GM15510 (cell line): ENCODE results near the gene SAMMSON.

Experiments
- POLR2A ChIP-seq: IDR thresholded peaks from 3 replicates; pipeline ENCODE4 v1.6.1; 2011; ENCODE audit warnings: borderline replicate concordance; ENCODE audit not compliant: insufficient read length; ENCODE audit errors: extremely low read depth

Gene SAMMSON

DNA sequence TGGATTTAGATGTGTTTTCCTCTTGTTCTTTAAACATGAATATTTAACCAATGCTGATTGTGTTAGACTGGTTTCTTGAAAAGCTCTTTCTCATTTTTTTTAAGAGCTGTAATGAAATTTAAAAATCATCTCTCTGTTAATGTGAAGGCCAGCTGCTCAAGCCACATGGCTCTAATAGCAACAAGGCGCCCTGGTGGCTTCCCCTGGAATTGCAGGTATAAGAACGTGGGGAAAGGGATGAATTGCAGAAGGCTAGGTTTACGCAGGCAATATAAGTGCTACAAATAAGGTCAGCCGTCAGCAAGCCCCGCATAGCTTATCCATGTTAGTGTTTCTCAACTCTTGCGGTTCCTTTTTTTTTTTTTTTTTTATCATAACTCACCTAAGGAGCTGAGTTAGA is 108.5 kb downstream of the SAMMSON start:
- no peak for TF ChIP-seq POLR2A

DNA sequence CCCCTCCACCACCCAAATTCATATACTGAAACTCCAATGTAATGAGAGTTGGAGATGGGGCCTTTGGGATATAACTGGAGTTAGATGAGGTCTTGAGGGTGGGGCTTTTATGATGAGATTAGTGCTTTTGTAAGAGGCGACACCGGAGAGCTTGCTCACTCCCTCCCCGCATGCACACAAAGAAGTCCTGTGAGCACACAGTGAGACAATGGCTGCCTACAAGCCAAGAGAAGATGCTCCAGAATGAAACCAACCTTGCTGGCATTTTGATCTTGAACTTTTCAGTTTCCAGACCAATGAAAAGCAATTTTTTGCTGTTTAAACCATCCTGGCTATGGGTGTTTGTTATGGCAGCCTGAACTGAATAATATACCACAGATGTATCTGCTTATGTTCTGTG is 109.0 kb downstream of the SAMMSON start:
- TF ChIP-seq POLR2A: no peak

DNA sequence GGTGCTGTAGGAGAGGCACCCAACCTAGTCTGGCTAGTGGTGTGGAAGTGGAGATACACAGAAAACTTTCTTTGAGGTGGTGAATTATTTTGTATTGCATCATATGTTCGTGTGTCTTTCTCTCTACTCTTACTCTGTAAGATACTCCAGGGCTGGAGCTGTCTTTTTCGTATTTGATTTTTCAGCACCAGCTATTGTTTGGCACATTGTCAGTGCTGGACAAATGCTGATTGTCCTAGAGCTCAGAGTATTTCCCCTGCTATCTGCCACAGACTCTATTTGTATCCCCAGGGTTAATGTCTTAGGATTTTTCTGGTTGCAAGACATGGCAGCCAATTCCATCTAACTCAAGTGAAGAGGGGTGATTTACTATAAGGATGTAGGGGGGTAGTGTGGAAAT is 110.5 kb downstream of the SAMMSON start:
- no peak for TF ChIP-seq POLR2A

DNA sequence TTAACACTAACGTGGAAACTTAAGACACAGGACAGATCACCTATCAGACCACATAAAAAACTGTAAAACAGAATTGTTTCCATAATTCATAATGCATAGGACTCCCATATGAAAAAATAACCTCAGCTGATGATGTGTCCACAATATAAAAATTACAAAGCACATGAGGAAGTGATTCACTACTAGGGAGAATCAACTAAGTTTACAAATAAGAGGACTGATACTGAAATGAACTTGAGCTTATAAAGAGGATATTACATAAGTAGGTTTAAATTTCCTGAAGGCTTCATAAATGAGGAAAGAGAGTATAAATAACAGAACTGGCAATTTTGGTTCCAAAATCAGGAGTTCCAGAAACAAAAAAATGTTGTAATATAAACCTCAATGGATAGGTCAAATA is 111.9 kb downstream of the SAMMSON start:
- TF ChIP-seq POLR2A: no peak

DNA sequence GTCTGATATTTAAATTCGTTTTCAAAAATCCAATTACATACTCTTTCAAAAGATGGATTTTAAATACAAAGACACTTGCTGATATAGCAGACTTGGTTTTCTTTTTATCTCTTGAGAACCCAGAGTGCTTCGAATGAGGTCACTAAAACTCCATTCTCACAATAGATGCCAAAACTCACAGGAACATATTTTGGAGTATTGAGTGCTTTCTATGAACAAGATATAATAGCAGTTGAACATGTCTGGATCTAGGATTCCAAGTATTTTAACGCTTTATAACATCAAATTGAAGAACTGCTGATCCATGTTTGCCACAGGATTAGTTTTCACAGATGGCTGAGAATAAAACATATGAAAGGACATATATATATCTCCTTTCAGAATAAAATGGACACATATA is 113.2 kb downstream of the SAMMSON start:
- no peak for TF ChIP-seq POLR2A

DNA sequence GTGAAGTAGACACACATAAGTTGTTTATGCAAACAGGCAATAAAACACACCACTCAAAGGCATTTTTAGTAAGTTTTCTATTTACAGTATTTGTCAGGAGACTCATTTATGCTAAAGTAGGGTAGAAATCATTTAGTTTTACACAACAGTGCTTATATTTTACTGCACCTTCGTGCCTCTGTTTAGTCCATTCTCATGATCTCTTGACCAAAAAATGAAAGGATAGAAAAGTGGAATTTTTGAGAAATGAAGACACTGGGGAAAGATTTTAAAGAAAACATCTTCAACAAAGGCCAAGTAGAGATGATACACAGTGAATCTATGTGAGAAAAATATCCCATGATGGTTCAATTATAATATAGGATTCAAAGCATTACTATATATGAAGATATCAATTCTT is 114.9 kb downstream of the SAMMSON start:
- no peak for TF ChIP-seq POLR2A

DNA sequence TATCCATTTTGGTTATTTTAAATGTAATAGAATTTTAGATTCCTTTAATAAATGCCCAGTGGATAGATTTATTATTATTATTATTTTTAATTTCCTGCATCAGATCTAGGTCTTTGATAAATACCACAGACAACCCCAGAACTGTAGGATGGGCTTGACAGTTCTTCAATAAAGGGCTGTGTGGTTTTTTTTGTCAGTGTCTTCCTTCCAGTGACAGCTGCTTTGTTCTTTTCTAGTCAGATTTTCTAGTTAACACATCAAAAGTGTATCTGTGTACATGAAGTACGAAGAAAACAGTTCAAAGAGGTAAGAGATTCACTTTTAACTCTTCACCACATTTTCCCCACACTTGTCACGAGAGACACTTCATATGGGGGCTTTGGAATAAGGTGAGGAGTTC is 120.3 kb downstream of the SAMMSON start:
- no peak for TF ChIP-seq POLR2A
